ENCODE measurements around the gene TOR1AIP2. TPM values are rescaled to one million over a fixed set of nuclear protein-coding genes. Genes with fewer than 3 reads are reported as not detected.

Gene TOR1AIP2
- total RNA-seq, 1 experiment from 2014 or later = 28.9 TPM

GRCh38 chr1:179814546-179814838, 63.1 kb downstream of the TOR1AIP2 start:
- POLR2A ChIA-PET (ENCODE audit: unreplicated experiment) = interaction anchor here (0.5 to 0.6 kb wide), 5 partner anchors 14 to 530 kb away, joined by 3 to 13 read pairs (median 7); no protein-coding TSS in a partner anchor
- H3F3A ChIP-seq (ENCODE audit: low read length, unreplicated experiment) = no peaks in the 10 kb centered on the region
- intact Hi-C loops (cut with micrococcal nuclease) = loop anchor here (1.0 kb wide), 1 partner anchor 108 kb away; no protein-coding TSS in a partner anchor
- TF ChIP-seq CTCF (conservative IDR thresholded peaks at IDR 0.05; ENCODE audit: low read depth, low read length) (no peak), EZH2 (IDR thresholded peaks at IDR 0.05; ENCODE audit: low read length, unreplicated experiment) (no peak), EZH2phosphoT487 (IDR thresholded peaks at IDR 0.05; ENCODE audit: borderline replicate concordance, low read length) (no peak)
- H3K4me3 ChIP-seq (ENCODE audit: low read length) = peak overlapping the region; percentile 67
- H3K9me3 ChIP-seq (ENCODE audit: low read length) = no peaks in the 10 kb centered on the region
- DNase-seq (no peak), ATAC-seq (peak; percentile 50)
- H3K9ac ChIP-seq (ENCODE audit: low read length) = no peak overlapping the region
- H4K20me1 ChIP-seq (ENCODE audit: low read length) = no peaks in the 10 kb centered on the region
- peaks cover 17% of the 10 kb centered on the region for H3K27me3 ChIP-seq (ENCODE audit: low read length)
- H3K4me2 ChIP-seq (ENCODE audit: low read length) = peak overlapping the region; percentile 96
- CTCF ChIA-PET = interaction anchor here (0.8 to 1.6 kb wide), 7 partner anchors 8 to 108 kb away, joined by 5 to 45 read pairs (median 6); no protein-coding TSS in a partner anchor
- H2AFZ ChIP-seq (ENCODE audit: low read length) = peak overlapping the region; percentile 86
- BruUV-seq (replicated peaks) = no TSS peak
- no peak overlapping the region for H3K27ac ChIP-seq (ENCODE audit: low read length)
- H3K9me2 ChIP-seq (replicated peaks; ENCODE audit: low read length) = no peaks in the 10 kb centered on the region
- H3K4me1 ChIP-seq (ENCODE audit: insufficient read depth, low read length) = peaks cover 11% of the 10 kb centered on the region; the same call in 1 of the 2 replicates
- no peaks in the 10 kb centered on the region for H3K79me2 ChIP-seq (ENCODE audit: low read length)
- H3K36me3 ChIP-seq (ENCODE audit: low read depth, low read length) = no peaks in the 10 kb centered on the region

- intact Hi-C loops (cut with micrococcal nuclease) = loop anchor here (1.0 kb wide), 1 partner anchor 108 kb away; no protein-coding TSS in a partner anchor
- H3K27ac ChIP-seq (ENCODE audit: low read length) = no peak overlapping the region
- H3K4me3 ChIP-seq (ENCODE audit: low read length) = peak overlapping the region; percentile 67; the same call in 1 of the 2 replicates
- no peaks in the 10 kb centered on the region for H3F3A ChIP-seq (ENCODE audit: low read length, unreplicated experiment)
- no peaks in the 10 kb centered on the region for H3K9me2 ChIP-seq (replicated peaks; ENCODE audit: low read length)
- ChIA-PET CTCF (interaction anchor here (0.5 to 1.6 kb wide), 6 partner anchors 7 to 107 kb away, joined by 4 to 45 read pairs (median 5); no protein-coding TSS in a partner anchor), POLR2A (ENCODE audit: unreplicated experiment) (interaction anchor here (0.5 to 0.6 kb wide), 4 partner anchors 15 to 530 kb away, joined by 3 to 10 read pairs (median 6); no protein-coding TSS in a partner anchor)
- no peak for ATAC-seq
- H3K9me3 ChIP-seq (ENCODE audit: low read length) = no peaks in the 10 kb centered on the region
- H2AFZ ChIP-seq (ENCODE audit: low read length) = peak overlapping the region; percentile 86
- DNase-seq = no peak
- TF ChIP-seq EZH2phosphoT487 (IDR thresholded peaks at IDR 0.05; ENCODE audit: borderline replicate concordance, low read length) (no peak), CTCF (conservative IDR thresholded peaks at IDR 0.05; ENCODE audit: low read depth, low read length) (no peak), EZH2 (IDR thresholded peaks at IDR 0.05; ENCODE audit: low read length, unreplicated experiment) (no peak)
- H3K79me2 ChIP-seq (ENCODE audit: low read length) = no peaks in the 10 kb centered on the region
- H3K27me3 ChIP-seq (ENCODE audit: low read length) = peaks cover 17% of the 10 kb centered on the region
- H4K20me1 ChIP-seq (ENCODE audit: low read length) = no peaks in the 10 kb centered on the region
- no peak overlapping the region for H3K9ac ChIP-seq (ENCODE audit: low read length)
- H3K4me1 ChIP-seq (ENCODE audit: insufficient read depth, low read length) = peaks cover 11% of the 10 kb centered on the region; the same call in 1 of the 2 replicates
- H3K4me2 ChIP-seq (ENCODE audit: low read length) = peak overlapping the region; percentile 96
- BruUV-seq (replicated peaks) = no TSS peak
- no peaks in the 10 kb centered on the region for H3K36me3 ChIP-seq (ENCODE audit: low read depth, low read length)
Measured at GRCh38 chr1:179813626-179814545, 63.7 kb downstream of the TOR1AIP2 start.
